Measurements from ENCODE around the gene SARM1. TPM values are rescaled to one million over a fixed set of nuclear protein-coding genes. Genes with fewer than 3 reads are reported as not detected.

Gene SARM1
- total and polyA plus RNA-seq, 9 of the 15 experiments (the other 6 are each of a cell fraction or from before 2014, with no cell fraction given) = 0.04 to 0.55 (median 0.11) TPM; not detected in 2

DNA sequence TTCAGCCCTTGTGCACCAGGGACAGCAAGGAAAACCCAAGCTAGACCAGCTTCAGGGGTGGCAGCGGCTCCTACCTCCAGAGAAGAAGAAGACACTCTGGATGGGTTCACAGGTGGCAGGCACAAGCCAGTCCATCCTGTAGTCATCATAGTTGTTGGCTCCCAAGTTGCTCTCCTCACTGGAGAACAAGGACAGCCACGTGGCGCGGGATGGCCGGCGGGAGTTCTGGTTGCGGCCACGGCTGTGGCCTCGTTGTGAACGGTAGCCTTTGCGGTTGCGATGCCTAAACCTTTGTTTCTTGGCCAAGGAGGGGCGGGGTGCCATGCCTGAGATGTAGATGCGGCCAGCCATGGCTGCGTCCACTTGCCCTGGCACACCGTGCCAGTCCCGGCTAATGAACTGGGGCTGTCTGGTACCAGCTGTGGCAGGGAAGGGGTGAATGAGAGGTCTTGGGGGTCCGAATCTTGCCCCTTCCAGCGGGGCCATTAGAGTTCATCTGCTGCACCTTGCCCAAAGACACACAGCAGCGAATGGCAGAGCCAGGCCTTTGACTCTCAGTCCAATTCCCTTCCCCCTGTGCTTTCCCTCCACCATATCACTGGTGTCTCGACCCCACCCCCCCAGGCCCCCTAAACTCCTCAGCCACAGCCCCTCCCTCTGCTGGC lies 3.7 kb upstream of the SARM1 start:
- Histone ChIP-seq H3K9me3 (replicated peaks; ENCODE audit: control insufficient read depth, insufficient read depth, low read depth, low read length) (no peaks in the 10 kb centered on the region), H3K27ac (ENCODE audit: extremely low read depth, low read depth, low read length) (no peak overlapping the region), H3K9me1 (ENCODE audit: control insufficient read depth, insufficient read depth, low read length) (peaks cover 5% of the 10 kb centered on the region), H3K4me3 (no peak overlapping the region), H3K79me2 (ENCODE audit: control insufficient read depth, insufficient read depth, low read length) (no peaks in the 10 kb centered on the region), H3K4me2 (ENCODE audit: insufficient read depth, low read length) (no peak overlapping the region), H2AFZ (ENCODE audit: low read depth, low read length) (no peak overlapping the region), H3K27me3 (ENCODE audit: control insufficient read depth in 2 of 2, insufficient read depth in 2 of 2, low read length in 2 of 2) (peaks cover 0 to under 1% of the 10 kb centered on the region in 2 experiments; a peak in 1 of 5 replicates), H3K4me1 (replicated peaks in 1 of 2; ENCODE audit: control insufficient read depth in 2 of 2, insufficient read depth in 2 of 2, low read length in 2 of 2) (peaks cover 16 to 45% of the 10 kb centered on the region in 2 experiments), H3K36me3 (ENCODE audit: control insufficient read depth, insufficient read depth, low read length) (peaks cover 16% of the 10 kb centered on the region; the same call in 1 of the 3 replicates), H3K9ac (ENCODE audit: insufficient read depth in 1 of 2, low read depth in 2 of 2, low read length in 2 of 2) (no peak overlapping the region), H4K20me1 (replicated peaks; ENCODE audit: control insufficient read depth, insufficient read depth, low read length) (peaks cover 11% of the 10 kb centered on the region)
- DNase-seq (ENCODE audit: extremely low read depth in 1 of 4, low spot score in 3 of 4) = no peak
- CTCF ChIA-PET (ENCODE audit: low intra/inter-chr PET ratio) = no interaction called here
- intact Hi-C loops (cut with micrococcal nuclease) = no loop called here
- in situ Hi-C loops (cut with MboI) = no loop called here
- no peak for FAIRE-seq
- POLR2A ChIA-PET = interaction anchor here (0.6 to 3.4 kb wide), 6 partner anchors 10 to 22 kb away, joined by 3 to 31 read pairs (median 6); partner anchors contain the start of gene POLDIP2
- WGBS (ENCODE audit: insufficient coverage, low coverage, missing lambda C conversion rate) = 80% methylated on average over 20 of the region's 21 CpGs
- no TSS peak for BruUV-seq (replicated peaks)
- no peak for ATAC-seq
- TF ChIP-seq ZNF785 (CRISPR knock-in tag; IDR thresholded peaks at IDR 0.05) (no peak), NR2C2 (CRISPR knock-in tag; IDR thresholded peaks at IDR 0.05) (no peak), NR2C2 (tag; IDR thresholded peaks at IDR 0.05) (no peak), COPS2 (conservative IDR thresholded peaks at IDR 0.05) (no peak)
- TF ChIP-seq, protein P1, sequence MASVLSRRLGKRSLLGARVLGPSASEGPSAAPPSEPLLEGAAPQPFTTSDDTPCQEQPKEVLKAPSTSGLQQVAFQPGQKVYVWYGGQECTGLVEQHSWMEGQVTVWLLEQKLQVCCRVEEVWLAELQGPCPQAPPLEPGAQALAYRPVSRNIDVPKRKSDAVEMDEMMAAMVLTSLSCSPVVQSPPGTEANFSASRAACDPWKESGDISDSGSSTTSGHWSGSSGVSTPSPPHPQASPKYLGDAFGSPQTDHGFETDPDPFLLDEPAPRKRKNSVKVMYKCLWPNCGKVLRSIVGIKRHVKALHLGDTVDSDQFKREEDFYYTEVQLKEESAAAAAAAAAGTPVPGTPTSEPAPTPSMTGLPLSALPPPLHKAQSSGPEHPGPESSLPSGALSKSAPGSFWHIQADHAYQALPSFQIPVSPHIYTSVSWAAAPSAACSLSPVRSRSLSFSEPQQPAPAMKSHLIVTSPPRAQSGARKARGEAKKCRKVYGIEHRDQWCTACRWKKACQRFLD (CRISPR knock-in tag; IDR thresholded peaks at IDR 0.05) = no peak
- TF ChIP-seq, protein P2, sequence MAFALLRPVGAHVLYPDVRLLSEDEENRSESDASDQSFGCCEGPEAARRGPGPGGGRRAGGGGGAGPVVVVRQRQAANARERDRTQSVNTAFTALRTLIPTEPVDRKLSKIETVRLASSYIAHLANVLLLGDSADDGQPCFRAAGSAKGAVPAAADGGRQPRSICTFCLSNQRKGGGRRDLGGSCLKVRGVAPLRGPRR (CRISPR knock-in tag; IDR thresholded peaks at IDR 0.05) = no peak
- TF ChIP-seq, protein P3, sequence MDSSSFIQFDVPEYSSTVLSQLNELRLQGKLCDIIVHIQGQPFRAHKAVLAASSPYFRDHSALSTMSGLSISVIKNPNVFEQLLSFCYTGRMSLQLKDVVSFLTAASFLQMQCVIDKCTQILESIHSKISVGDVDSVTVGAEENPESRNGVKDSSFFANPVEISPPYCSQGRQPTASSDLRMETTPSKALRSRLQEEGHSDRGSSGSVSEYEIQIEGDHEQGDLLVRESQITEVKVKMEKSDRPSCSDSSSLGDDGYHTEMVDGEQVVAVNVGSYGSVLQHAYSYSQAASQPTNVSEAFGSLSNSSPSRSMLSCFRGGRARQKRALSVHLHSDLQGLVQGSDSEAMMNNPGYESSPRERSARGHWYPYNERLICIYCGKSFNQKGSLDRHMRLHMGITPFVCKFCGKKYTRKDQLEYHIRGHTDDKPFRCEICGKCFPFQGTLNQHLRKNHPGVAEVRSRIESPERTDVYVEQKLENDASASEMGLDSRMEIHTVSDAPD (CRISPR knock-in tag; IDR thresholded peaks at IDR 0.05) = no peak

All from K562 (cell line).